ENCODE results near the gene SUDS3. TPM values are rescaled to one million over a fixed set of nuclear protein-coding genes. Genes with fewer than 3 reads are reported as not detected.

Gene SUDS3
- total RNA-seq, 1 experiment from 2014 or later, result 50.5 TPM

- Mint-ChIP-seq H3K36me3 (ENCODE audit: insufficient read depth, unreplicated experiment) (no peaks in the 10 kb centered on the region), H3K4me1 (ENCODE audit: low read depth, unreplicated experiment) (no peaks in the 10 kb centered on the region), H3K4me3 (ENCODE audit: low read depth, unreplicated experiment) (no peak overlapping the region), H3K27ac (ENCODE audit: unreplicated experiment) (no peak overlapping the region), H3K27me3 (ENCODE audit: unreplicated experiment) (peaks cover 13% of the 10 kb centered on the region), H3K9me3 (ENCODE audit: low read depth, unreplicated experiment) (no peaks in the 10 kb centered on the region)
- intact Hi-C loops (cut with micrococcal nuclease; ENCODE audit: unreplicated experiment), result loop anchor here (10.0 kb wide), 1 partner anchor 188 kb away; no protein-coding TSS in a partner anchor
- TF ChIP-seq, protein P1, sequence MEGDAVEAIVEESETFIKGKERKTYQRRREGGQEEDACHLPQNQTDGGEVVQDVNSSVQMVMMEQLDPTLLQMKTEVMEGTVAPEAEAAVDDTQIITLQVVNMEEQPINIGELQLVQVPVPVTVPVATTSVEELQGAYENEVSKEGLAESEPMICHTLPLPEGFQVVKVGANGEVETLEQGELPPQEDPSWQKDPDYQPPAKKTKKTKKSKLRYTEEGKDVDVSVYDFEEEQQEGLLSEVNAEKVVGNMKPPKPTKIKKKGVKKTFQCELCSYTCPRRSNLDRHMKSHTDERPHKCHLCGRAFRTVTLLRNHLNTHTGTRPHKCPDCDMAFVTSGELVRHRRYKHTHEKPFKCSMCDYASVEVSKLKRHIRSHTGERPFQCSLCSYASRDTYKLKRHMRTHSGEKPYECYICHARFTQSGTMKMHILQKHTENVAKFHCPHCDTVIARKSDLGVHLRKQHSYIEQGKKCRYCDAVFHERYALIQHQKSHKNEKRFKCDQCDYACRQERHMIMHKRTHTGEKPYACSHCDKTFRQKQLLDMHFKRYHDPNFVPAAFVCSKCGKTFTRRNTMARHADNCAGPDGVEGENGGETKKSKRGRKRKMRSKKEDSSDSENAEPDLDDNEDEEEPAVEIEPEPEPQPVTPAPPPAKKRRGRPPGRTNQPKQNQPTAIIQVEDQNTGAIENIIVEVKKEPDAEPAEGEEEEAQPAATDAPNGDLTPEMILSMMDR (IDR thresholded peaks at IDR 0.05; ENCODE audit: unreplicated experiment), result no peak
- BruUV-seq (replicated peaks), result no TSS peak
- no peak for DNase-seq
- CTCF ChIA-PET, result no interaction called here
Measured at GRCh38 chr12:118436986-118437385, 60.6 kb downstream of the SUDS3 start.

DNA sequence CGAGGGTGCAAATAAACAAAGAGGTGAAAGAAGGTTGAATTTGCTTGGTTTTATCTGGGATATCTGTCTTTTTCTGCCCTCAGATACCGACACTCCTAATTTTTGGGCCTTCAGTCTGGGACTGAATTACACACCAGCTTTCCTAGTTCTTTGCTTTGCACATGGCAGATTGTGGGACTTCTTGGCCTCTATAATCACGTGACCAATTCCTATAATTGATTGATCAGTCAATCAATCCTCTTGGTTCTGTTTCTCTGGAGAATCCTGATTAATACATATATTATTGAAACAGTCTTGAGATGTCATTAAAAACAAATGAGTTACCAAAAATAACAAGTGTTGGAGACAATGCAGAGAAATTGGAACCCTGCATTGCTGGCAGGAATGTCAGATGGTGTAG, 62.7 kb downstream of the SUDS3 start:
- Mint-ChIP-seq H3K27ac (ENCODE audit: unreplicated experiment) (no peak overlapping the region), H3K36me3 (ENCODE audit: insufficient read depth, unreplicated experiment) (no peaks in the 10 kb centered on the region), H3K4me3 (ENCODE audit: low read depth, unreplicated experiment) (no peak overlapping the region), H3K27me3 (ENCODE audit: unreplicated experiment) (peaks cover 13% of the 10 kb centered on the region), H3K4me1 (ENCODE audit: low read depth, unreplicated experiment) (no peaks in the 10 kb centered on the region), H3K9me3 (ENCODE audit: low read depth, unreplicated experiment) (no peaks in the 10 kb centered on the region)
- CTCF ChIA-PET, result interaction anchor here (0.6 kb wide), 1 partner anchor 1302 kb away, joined by 4 read pairs; no protein-coding TSS in a partner anchor
- no TSS peak for BruUV-seq (replicated peaks)
- intact Hi-C loops (cut with micrococcal nuclease; ENCODE audit: unreplicated experiment), result loop anchor here (10.0 kb wide), 1 partner anchor 186 kb away; no protein-coding TSS in a partner anchor
- no peak for DNase-seq
- TF ChIP-seq, protein P1 (IDR thresholded peaks at IDR 0.05; ENCODE audit: unreplicated experiment), result no peak

GRCh38 chr12:118446247-118446646, 69.9 kb downstream of the SUDS3 start:
- TF ChIP-seq, protein P1 (IDR thresholded peaks at IDR 0.05; ENCODE audit: unreplicated experiment), result no peak
- CTCF ChIA-PET, result interaction anchor here (0.9 kb wide), 1 partner anchor 176 kb away, joined by 3 read pairs; no protein-coding TSS in a partner anchor

DNA sequence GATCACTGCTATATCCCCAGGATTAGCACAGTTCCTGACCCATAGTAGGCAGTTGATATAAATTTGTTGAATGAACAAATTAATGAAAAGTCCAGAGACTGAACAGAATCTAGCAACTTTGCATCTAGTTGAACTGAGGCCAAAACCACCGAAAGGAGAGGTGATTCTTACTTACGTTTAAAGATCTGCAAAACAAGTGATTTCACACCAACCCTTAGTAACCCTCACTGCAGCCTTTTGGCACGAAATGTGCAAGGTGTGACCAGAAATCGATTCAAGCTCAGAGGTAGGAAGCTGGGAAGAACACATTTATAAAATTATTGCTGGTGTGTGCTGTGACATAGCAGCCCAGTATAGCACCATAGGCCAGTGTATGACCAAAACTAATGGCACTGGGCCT, 70.8 kb downstream of the SUDS3 start:
- TF ChIP-seq, protein P1 (IDR thresholded peaks at IDR 0.05; ENCODE audit: unreplicated experiment), result no peak
- Mint-ChIP-seq H3K36me3 (ENCODE audit: insufficient read depth, unreplicated experiment) (no peaks in the 10 kb centered on the region), H3K27me3 (ENCODE audit: unreplicated experiment) (peaks cover 30% of the 10 kb centered on the region), H3K27ac (ENCODE audit: unreplicated experiment) (no peak overlapping the region), H3K9me3 (ENCODE audit: low read depth, unreplicated experiment) (no peaks in the 10 kb centered on the region), H3K4me1 (ENCODE audit: low read depth, unreplicated experiment) (no peaks in the 10 kb centered on the region), H3K4me3 (ENCODE audit: low read depth, unreplicated experiment) (no peak overlapping the region)
- BruUV-seq (replicated peaks), result no TSS peak
- CTCF ChIA-PET, result no interaction called here
- intact Hi-C loops (cut with micrococcal nuclease; ENCODE audit: unreplicated experiment), result no loop called here
- no peak for DNase-seq

More at GRCh38 chr12:118446247-118446646, 69.9 kb downstream of the SUDS3 start:
- intact Hi-C loops (cut with micrococcal nuclease; ENCODE audit: unreplicated experiment), result no loop called here
- no peaks in the 10 kb centered on the region for H3K9me3 Mint-ChIP-seq (ENCODE audit: low read depth, unreplicated experiment)
- peaks cover 29% of the 10 kb centered on the region for H3K27me3 Mint-ChIP-seq (ENCODE audit: unreplicated experiment)
- no TSS peak for BruUV-seq (replicated peaks)
- H3K4me3 Mint-ChIP-seq (ENCODE audit: low read depth, unreplicated experiment), result no peak overlapping the region
- H3K36me3 Mint-ChIP-seq (ENCODE audit: insufficient read depth, unreplicated experiment), result no peaks in the 10 kb centered on the region
- H3K4me1 Mint-ChIP-seq (ENCODE audit: low read depth, unreplicated experiment), result no peaks in the 10 kb centered on the region
- no peak for DNase-seq
- no peak overlapping the region for H3K27ac Mint-ChIP-seq (ENCODE audit: unreplicated experiment)

Measured in Calu3 (cell line).